Measurements from ENCODE around the gene SETX.

The SETX gene

GRCh38 chr9:132240841-132241482, 113.8 kb downstream of the SETX start:
- DNase-seq (ENCODE audit: low read depth in 2 of 2) = peak; percentile 97

DNA sequence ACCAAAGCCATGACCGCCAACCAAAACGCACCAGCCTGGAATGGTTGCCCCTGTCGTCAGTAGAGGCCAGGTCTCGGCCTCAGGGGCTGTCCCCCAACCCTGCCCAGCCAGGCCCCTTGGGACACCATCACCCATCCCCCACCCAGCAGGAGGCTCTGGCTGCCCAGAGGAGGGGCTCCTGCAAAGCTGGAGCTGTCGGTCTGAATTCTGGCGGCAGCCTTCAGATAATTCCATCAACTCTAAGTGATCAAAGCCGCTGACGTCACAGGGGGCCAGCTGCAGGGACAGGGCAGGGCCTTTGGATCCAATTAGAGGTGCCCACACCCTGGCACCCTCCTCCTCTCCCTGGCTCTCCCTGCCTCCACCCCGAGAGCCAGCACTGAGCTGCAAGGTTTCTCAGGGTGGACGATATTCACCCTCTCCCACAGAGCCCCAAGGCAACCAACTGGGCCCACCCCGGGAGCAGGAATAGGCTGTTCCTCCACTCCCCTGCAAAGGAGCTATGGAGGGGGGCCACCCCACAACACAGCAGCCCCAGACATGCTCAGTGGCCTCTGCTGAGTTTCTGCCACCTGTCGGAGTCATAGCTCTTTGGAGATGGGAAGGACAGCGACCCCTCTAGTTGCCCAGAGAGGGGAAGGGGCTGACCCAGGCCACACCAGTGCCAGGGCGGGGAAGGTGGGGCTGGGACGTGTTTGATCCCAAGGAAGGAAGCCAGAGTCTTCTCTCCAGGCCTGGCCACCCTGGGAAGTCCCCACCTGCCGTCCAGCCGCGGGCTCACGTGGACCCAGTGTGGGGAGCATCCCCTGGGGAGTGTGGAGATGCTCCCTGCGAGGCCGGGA, 114.6 kb downstream of the SETX start:
- DNase-seq (ENCODE audit: low read depth in 2 of 2) = no peak

DNA sequence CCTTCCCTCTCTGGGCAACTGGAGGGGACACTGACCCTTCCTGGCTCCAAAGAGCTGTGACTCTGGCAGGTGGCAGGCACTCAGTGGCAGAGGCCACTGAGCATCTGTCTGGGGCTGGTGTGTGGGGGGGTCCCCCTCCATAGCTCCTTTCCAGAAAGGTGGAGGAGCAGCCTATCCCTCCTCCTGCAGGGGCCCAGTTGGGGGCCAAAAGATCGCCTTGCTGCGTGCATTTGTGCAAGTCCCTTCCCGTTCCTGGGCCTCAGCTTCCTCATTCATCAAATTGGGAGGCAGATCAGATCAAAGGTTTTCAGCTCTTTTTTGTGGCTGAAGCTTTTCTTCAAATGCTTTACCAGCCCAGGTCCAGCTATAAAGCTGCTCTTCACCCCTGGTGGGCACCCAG, 115.3 kb downstream of the SETX start:
- DNase-seq (ENCODE audit: low read depth in 2 of 2) = no peak

DNA sequence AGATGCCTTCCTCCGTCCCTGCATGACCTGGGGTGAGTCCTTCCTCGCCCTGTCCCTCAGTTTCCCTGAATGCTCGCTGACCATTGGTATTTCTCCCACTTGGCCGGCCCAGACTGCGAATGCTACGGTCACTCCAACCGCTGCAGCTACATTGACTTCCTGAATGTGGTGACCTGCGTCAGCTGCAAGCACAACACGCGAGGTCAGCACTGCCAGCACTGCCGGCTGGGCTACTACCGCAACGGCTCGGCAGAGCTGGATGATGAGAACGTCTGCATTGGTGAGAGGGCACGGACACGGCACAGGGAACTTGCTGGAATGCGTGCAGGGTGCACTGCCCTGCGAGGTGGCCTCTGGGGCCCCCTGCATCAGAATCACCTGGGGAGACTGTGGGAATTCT, 115.8 kb downstream of the SETX start:
- DNase-seq (ENCODE audit: low read depth in 2 of 2) = no peak

DNA sequence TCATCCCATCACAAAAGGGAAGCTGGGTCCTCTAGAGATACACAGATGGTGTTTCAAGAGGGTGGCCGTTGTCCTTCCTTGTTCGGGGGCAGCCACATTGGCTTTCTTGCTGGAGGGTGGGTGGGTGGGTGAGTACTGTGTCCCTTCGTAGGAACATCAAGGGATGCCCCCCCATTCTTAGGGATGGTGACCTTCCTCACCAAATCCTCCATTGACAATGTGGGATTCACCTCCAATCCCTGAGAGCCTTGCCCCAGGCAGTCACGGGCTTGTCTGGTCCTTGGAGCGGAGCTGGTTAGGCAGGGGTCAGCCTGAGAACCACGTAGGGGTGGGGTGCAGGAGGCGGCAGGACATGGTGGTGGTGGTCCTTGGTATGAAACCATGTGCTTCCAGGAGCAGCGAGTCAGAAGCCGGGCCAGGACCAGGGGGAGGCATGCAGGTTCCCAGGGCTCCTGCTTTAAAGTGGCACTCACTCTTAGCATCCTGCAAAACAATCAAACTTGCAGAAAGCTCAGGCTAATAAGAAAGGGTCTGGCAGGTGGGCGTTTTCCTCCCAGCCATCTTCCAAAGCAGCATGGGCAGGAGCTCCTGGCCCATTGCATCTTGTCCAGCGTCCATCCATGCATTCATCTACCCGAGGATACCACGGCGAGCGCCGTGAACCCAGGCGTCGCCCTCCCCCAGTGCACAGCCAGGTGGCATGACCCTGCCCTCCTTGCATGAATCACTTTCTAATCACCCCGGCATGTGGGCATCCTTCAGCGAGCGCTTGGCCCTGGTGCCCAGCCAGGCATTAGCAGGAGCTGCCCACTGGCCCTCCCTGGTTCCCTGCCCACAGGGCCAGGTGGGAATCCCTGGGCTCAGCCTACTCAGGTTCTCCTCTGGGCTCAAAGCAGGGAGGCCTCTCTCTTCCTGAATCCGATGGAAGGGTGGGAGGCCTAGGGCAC, 116.5 kb downstream of the SETX start:
- DNase-seq (ENCODE audit: low read depth in 2 of 2) = no peak

GRCh38 chr9:132237481-132237880, 117.3 kb downstream of the SETX start:
- no peak for DNase-seq (ENCODE audit: low read depth in 2 of 2)

- no peak for DNase-seq (ENCODE audit: low read depth in 2 of 2)
Measured at GRCh38 chr9:132236662-132237311, 118.0 kb downstream of the SETX start.

DNA sequence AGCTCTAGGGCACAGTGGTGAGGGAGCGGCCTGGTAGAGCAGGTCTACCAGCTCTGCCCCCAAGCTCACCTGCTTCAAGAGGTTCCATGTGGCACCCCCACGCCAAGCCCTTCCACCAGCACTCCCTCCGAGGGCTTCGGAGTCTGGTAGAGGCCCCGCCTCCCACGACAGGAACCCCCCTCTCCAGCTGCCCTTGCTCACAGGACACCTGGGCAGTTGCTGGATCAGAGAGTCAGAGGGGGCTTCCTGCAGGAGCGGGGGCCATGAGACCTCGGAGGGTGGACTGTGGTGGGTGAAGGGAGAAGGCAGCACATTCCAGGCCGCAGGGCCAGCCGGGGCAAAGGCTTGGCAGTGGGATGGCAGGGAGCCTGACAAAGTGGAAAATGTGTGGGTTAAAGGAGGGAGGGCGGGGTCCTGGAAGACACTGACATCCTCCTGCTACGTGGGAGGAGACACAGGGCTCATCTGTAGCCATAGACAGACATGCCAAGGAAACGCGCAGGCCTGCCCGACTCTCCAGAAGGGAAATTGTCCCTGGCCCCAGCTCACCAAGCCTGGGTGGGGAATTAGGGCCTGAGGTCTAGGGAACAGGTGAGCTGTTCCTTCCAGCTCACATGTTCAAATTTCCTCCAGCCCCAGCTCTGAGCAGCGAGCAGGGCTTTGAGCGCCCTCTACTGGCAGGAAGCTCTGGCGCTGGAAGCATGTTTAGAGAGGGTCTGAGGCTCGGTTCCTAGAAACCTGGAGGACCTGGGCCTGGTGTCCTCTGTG, 118.7 kb downstream of the SETX start:
- peak; percentile 60 to 61 for DNase-seq (ENCODE audit: low read depth in 2 of 2)

DNA sequence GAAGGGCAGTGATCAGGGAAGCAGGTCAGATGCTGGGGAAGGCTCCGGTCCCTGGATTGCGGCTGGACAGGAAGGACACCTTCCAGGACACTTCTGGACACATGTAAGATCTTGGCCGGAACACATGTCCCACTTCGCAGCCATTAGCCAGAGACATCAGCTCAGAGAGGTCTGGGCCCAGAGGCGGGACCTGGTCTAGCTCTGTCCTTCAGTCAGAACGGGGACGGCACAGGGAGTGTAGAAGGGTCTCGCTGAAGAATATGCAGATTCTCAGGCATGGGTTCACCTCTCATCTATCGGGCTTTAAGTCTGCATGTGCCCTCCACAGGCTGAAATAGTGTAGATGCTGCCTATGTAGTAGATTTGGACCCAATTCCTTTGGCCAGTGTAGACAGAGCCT, 119.7 kb downstream of the SETX start:
- no peak for DNase-seq (ENCODE audit: low read depth in 2 of 2)

GRCh38 chr9:132234535-132234934, 120.3 kb downstream of the SETX start:
- DNase-seq (ENCODE audit: low read depth in 2 of 2) = no peak

DNA sequence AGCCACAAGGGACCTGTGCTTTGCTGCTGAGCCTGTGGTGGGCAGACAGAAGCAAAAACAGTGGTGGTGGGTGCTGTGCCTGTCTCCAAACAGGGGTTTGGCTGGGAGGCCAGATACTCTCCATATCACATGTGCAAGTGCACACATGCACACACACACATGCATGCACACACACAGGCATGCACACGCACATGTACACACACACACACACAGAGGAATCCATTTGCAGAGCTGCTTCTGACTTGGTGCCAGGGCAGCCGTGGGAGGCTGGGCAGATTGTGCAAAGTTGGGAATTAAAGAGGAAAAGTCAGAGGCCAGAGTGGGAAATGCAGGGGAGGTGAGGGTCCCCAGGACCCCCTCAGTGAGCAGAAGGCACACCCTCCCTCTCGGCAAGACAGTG, 121.6 kb downstream of the SETX start:
- no peak for DNase-seq (ENCODE audit: low read depth in 2 of 2)

DNA sequence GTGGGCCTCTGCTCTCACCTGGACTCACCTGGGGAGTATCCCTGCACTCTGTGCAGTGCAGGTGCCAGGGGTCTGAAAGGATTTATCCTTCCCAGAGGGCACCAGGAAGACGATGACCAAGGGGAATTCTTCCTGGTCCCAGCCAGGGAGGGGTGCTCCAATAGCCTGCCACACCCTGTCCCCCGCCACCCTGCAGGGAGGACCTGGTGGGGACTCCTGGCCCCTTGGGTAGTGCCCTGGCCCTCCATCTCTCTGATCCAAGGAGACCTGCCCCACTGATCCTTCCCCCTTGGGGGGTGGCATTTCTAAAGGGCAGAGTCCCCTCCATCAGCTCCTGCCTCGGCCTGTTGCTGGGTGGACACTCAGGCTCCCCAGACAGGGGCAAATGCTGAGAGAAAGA, 122.3 kb downstream of the SETX start:
- no peak for DNase-seq (ENCODE audit: low read depth in 2 of 2)

DNA sequence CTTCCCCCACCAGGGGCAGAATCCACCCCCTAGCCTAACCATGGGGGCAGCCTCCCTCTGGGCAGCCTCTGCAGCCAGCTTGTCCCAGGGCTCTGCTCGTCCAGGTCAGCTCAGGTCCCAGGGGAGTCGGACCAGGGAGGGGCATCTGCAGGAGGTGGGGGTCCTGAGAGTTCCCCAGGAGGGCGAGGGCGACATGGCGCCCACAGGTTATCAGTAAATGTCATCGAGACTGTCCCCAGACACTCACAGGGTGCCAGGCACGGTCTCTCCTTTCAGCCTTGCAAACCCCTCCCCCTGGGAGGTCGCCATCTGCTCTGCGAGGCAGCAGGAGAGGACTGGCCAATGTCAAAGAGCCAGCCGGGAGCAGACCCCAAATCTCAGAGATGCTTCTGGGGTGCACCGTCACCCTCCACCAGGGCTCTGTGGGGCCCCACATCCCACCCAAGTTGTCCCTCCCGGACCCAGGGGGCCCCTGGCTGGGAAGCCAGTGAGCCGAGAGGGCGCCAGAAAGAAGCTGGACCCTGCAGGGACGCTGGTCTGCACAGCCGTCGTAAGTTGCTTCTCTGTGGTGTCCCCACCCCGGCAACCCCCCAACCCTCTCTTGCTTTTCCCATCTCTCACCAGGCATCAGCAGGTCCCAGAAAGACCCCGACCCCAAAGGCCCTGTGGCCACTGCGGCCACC, 123.6 kb downstream of the SETX start:
- no peak for DNase-seq (ENCODE audit: low read depth in 2 of 2)

- DNase-seq (ENCODE audit: low read depth in 2 of 2) = no peak
Measured at GRCh38 chr9:132230605-132231004, 124.2 kb downstream of the SETX start.

DNA sequence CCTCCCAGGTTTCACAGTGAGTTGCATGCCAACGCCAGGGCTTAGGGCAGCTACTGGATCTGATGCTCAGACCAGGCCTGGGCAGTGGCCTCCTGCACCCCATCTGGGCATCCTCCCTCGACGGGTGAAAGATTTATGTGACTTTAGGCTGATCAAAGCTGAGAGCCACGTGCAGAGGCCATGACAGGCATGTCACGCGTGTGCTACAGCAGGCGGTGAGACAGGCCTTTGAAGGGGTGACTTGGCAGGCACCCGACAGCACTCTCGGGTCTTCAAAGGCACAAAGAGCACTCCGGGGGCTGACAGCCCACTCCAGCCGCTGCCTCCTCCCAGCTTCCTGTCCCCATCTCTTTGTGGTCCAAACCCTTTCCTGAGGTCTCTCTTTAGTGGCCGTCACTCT, 126.7 kb downstream of the SETX start:
- no peak for DNase-seq (ENCODE audit: low read depth in 2 of 2)

DNA sequence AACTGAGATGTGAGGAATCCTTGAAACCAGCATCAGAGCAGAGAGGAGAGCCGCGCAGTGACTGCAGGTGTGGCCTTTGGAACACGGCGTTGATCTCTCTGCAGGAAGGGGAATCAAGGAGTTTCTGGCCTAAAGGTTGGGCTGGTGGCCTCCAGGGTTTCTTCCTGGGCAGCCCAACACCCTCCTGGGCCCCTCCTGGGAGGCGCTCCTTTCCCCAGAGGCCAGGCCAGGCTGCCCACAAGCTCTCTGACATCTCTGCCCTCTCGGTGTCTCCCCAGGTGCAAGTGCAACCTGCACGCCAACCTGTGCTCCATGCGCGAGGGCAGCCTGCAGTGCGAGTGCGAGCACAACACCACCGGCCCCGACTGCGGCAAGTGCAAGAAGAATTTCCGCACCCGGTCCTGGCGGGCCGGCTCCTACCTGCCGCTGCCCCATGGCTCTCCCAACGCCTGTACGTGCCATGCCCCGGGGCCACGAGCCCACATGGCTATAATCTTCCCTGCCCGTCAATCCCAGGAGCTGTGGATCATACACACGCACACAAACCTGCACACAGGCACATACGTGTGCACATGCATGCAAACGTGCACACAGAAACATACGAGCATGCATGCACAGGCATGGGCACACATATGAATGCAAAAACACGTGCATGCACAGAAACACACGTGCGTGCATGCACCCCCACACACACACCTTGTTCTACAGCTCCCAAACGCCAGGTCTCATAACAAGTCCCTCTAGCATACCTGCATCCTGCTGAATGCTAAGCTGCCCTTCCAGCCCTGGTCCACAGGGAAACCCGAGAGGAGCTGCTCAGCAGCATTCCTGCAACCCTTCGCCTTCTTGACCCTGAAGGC, 128.0 kb downstream of the SETX start:
- no peak for DNase-seq (ENCODE audit: low read depth in 2 of 2)

- no peak for DNase-seq (ENCODE audit: low read depth in 2 of 2)
Measured at GRCh38 chr9:132224645-132225044, 130.1 kb downstream of the SETX start.

DNA sequence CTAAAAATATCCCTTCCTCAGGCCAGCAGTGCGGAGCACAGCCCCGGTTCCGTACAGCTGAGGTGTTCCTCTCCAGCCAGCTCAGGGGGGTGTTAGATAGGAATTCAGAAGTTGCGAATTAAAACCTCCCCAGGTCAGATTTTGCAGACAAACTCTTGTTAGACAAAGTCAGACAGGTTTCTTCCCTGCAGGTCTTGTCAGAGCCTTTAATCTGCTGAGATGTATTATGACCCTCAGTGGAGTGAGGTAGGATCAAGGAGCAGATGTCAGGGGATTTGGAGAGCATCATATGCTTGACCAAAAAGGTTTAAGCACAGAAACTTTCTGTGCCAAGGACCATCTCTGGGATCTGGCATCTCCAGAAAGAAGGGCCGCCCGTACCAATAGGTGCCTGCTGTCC, 132.8 kb downstream of the SETX start:
- DNase-seq (ENCODE audit: low read depth in 2 of 2) = no peak

DNA sequence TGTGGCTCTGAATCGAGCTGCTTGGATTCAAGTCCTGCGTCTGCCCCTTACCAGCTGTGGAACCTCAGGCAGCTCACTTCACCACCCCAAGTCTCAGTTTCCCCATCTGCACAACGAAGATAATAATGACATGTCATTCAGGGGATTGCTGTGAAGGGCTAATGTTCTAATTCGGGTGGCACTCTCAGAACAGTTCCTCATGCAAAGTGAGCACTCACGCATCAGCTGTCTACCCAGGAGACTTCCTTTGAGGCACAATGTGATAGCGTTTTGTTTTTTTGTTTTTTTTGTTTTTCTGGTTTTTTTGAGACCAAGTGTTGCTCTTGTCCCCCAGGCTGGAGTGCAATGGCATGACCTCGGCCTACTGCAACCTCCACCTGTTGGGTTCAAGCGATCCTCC, 136.6 kb downstream of the SETX start:
- DNase-seq (ENCODE audit: low read depth in 2 of 2) = no peak
